HEK293 (cell line): ENCODE data around the gene LCN6.

Experiments used
- CTCF ChIP-seq: fragments of 450-650 bp; formaldehyde crosslinking; IDR thresholded peaks from 2 replicates; pipeline ENCODE4 v1.5.1; 2016; ENCODE audit warnings: missing biosample characterization, missing genetic modification characterization
- ELK4 ChIP-seq: IDR thresholded peaks from 2 replicates; pipeline ENCODE4 v1.6.1; 2011; ENCODE audit warnings: mild to moderate bottlenecking, low read depth, low read length, borderline replicate concordance
- PRDM1 ChIP-seq: fragments of 450-650 bp; formaldehyde crosslinking; IDR thresholded peaks from 2 replicates; pipeline ENCODE4; 2016; ENCODE audit warnings: missing biosample characterization, missing genetic modification characterization
- TCF7L2 ChIP-seq: IDR thresholded peaks from 2 replicates; pipeline ENCODE4 v1.6.1; 2011; ENCODE audit warnings: low read depth, mild to moderate bottlenecking, inconsistent platforms, low read length, moderate library complexity, borderline replicate concordance
- ZFHX2 ChIP-seq: fragments of 450-650 bp; formaldehyde crosslinking; conservative IDR thresholded peaks from 2 replicates; pipeline ENCODE4 v1.5.1; 2016; ENCODE audit warnings: missing biosample characterization, missing genetic modification characterization
- ZFP3 ChIP-seq: fragments of 450-650 bp; formaldehyde crosslinking; IDR thresholded peaks from 2 replicates; pipeline ENCODE4 v1.5.1; 2016; ENCODE audit warnings: low read depth, missing biosample characterization, missing genetic modification characterization
- ZNF404 ChIP-seq: fragments of 450-650 bp; formaldehyde crosslinking; IDR thresholded peaks from 2 replicates; pipeline ENCODE4 v1.5.1; 2017; ENCODE audit warnings: missing biosample characterization, missing genetic modification characterization
- ZNF658 ChIP-seq: fragments of 450-650 bp; formaldehyde crosslinking; IDR thresholded peaks from 2 replicates; pipeline ENCODE4; 2016; ENCODE audit warnings: missing biosample characterization, missing genetic modification characterization
- ZNF830 ChIP-seq: fragments of 450-650 bp; IDR thresholded peaks from 2 replicates; pipeline ENCODE4 v1.5.0; 2018; ENCODE audit warnings: missing biosample characterization, missing genetic modification characterization, low read depth, mild to moderate bottlenecking, moderate library complexity

GRCh38 chr9:136741883-136742571, 6.3 kb downstream of the LCN6 start:
- TF ChIP-seq CTCF (tag by site-specific recombination) (no peak), PRDM1 (tag by site-specific recombination) (no peak), ZNF658 (no peak), ZFP3 (no peak), TCF7L2 (no peak), ZNF404 (tag by site-specific recombination) (no peak), ZFHX2 (peak; percentile 75), ZNF830 (tag by site-specific recombination) (no peak), ELK4 (no peak)
